CD4-positive, alpha-beta T cell treated with Interleukin-21 for 1 hour (primary cell): ENCODE data around the gene SH3TC2.

Experiments used
- DNase-seq: peaks from one replicate; pipeline ENCODE4 v3.0.0-alpha.2; 2020

SH3TC2 gene

GRCh38 chr5:148967783-148968182 lies 95.1 kb downstream of the SH3TC2 start:
- no peak for DNase-seq

- DNase-seq = no peak
These were observed 95.9 kb downstream of the SH3TC2 start for GRCh38 chr5:148966938-148967337.

DNA sequence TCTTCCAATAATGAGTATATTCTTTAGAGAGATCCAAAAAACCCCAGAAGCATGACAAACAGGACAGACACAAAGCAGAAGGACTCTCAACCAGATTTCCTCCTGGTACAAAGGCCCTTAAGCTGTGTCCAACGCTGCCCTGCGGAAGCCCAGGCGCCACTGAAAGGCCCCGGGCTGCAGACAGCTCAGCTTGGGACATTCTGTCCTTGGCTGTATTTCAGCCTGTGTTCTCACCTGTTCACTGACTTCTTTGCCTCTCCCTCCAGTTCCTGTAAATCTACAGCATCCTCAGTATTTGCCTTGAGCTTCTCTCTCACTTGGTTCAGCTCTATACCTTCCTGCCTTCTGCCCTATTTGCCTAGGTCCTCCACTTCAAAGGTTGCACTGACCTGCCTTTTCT lies 96.5 kb downstream of the SH3TC2 start:
- no peak for DNase-seq

- no peak for DNase-seq
These were observed 97.2 kb downstream of the SH3TC2 start for GRCh38 chr5:148965511-148966265.

DNA sequence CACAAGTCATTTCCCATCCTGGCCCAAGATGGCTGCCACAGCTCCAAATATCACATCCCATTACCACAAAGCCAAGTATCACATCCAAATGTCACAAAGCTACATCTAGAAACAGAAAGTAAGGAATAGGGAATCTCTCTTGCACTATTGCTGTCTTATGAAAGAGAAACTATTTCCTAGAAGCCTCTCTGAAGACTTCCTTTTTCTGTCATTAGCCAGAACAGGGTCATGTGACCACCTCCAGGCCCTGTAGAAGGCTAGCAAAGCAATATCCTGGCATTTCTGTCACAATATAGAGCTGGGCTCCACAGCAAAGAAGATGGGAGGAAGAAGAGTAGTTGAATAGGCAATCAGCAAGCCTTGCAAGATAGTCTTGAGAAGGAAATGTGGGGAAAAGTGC lies 99.2 kb downstream of the SH3TC2 start:
- peak; percentile 5 for DNase-seq

GRCh38 chr5:148962761-148963324 lies 100.0 kb downstream of the SH3TC2 start:
- DNase-seq = no peak

- DNase-seq = no peak
These were observed 100.7 kb downstream of the SH3TC2 start for GRCh38 chr5:148962200-148962550.

GRCh38 chr5:148961261-148962199 lies 101.3 kb downstream of the SH3TC2 start:
- no peak for DNase-seq

- no peak for DNase-seq
These were observed 102.6 kb downstream of the SH3TC2 start for GRCh38 chr5:148960070-148960769.

DNA sequence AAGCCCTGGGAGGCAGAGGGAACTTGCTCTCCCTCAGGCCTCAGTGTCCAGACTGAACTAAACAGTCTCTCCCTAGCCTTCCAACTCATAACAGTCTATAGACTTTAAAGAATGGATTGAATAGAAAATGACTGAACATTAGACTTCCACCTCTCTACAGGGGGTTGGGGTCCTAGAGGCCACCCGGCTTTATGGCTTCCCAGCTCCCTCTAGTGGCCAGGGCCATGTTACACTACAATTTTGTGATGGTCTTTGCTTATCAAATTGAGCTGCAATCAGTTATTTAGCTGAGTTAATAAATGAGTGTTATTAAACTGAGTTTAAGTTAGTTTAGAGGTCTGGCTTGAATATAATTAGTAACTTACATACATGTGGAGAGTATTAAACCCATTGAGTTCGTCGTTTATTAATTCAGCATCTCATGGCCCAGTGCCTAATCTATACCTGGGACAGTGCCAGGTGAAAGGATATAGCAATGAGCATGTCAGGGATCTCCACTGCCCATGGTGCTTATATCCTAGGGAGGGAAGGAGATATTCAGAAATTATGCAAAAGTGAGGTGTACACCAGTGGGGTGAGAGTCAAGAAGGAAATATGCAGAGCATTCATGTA lies 105.2 kb downstream of the SH3TC2 start:
- peak; percentile 58 for DNase-seq

DNA sequence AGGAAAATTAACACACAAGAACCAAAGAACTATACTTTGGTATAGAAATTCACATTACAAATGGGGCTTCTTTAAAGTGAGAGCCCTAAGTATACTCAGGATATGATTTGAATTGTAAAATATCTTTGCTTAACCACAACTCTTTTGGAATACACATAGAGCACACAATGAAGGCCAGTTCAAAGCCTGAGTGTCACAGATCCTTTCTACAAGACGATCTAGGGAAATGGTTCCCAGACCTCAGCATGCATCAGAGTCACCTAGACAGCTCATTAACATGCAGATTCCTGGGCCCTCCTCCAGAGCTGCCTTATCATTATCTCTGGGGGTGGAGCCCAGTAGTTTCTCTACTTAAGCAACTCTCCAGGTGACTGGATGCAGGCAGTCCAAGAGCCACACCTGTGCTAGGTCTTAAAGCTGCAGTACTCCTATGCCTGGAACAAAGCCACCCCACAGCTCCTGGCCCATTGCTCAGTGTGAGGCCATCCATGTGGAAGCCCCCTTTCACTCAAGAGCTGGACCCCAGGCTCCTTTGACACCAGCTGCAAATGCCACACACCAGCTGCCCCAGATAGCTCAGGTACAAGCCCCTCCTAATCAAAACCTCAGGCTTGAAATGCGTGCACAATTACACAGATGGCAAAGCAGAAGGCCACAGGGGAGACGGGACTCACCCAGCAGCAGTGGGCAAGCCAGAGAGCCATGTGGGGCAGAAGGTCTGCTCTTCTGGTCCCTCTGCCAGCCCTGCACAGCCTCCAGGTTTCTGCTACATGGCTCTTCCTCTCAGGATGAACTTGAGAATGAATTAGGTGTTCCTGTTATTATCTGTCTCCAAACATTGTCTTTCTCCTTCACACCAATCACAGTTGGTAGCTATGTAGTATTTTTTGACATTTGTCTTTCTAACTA lies 106.1 kb downstream of the SH3TC2 start:
- DNase-seq = no peak
